ENCODE measurements around the gene SLC25A31.

Gene SLC25A31

GRCh38 chr4:127799711-127800110 is 69.5 kb downstream of the SLC25A31 start:
- no peak for DNase-seq (ENCODE audit: low read depth)
- no peak overlapping the region for H3K4me3 ChIP-seq (ENCODE audit: low read length)
- TF ChIP-seq, protein P1, sequence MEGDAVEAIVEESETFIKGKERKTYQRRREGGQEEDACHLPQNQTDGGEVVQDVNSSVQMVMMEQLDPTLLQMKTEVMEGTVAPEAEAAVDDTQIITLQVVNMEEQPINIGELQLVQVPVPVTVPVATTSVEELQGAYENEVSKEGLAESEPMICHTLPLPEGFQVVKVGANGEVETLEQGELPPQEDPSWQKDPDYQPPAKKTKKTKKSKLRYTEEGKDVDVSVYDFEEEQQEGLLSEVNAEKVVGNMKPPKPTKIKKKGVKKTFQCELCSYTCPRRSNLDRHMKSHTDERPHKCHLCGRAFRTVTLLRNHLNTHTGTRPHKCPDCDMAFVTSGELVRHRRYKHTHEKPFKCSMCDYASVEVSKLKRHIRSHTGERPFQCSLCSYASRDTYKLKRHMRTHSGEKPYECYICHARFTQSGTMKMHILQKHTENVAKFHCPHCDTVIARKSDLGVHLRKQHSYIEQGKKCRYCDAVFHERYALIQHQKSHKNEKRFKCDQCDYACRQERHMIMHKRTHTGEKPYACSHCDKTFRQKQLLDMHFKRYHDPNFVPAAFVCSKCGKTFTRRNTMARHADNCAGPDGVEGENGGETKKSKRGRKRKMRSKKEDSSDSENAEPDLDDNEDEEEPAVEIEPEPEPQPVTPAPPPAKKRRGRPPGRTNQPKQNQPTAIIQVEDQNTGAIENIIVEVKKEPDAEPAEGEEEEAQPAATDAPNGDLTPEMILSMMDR (IDR thresholded peaks at IDR 0.05; ENCODE audit: insufficient read depth, low read depth, low read length, missing control alignments): no peak

DNA sequence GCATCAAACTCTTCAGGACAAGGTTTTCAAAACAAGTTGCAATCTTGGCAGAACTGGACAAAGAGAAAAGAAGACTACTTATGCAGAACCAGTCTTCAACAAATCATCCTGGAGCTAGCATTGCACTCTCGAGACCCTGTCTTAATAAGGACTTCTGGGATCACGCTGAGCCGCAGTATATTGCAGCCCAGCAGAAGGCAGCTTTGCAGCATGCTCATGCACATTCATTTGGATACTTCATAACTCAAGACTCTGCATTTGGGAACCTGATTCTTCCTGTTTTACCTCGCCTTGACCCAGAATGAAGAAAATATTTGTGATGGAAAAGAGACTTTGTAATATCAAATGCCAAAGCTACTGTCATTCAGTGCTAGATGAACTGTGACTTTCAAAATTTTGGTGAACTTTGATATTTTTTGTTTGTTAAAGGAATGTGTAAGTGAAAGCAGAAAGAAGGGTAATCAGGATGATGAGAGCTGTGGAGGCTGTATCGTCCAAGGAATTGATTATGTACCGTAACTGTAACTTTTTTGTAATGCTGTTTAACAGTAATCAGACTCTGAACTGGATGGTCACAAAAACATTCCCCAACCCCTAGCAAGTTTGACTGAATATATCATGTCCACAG is 79.1 kb downstream of the SLC25A31 start:
- DNase-seq (ENCODE audit: low read depth): no peak
- TF ChIP-seq, protein P1 (IDR thresholded peaks at IDR 0.05; ENCODE audit: insufficient read depth, low read depth, low read length, missing control alignments): no peak
- H3K4me3 ChIP-seq (ENCODE audit: low read length): no peak overlapping the region

- TF ChIP-seq, protein P1 (IDR thresholded peaks at IDR 0.05; ENCODE audit: insufficient read depth, low read depth, low read length, missing control alignments): no peak
- no peak overlapping the region for H3K4me3 ChIP-seq (ENCODE audit: low read length)
- DNase-seq (ENCODE audit: low read depth): no peak
Measured at GRCh38 chr4:127810551-127810950, 80.4 kb downstream of the SLC25A31 start.

- TF ChIP-seq, protein P1 (IDR thresholded peaks at IDR 0.05; ENCODE audit: insufficient read depth, low read depth, low read length, missing control alignments): no peak
- no peak for DNase-seq (ENCODE audit: low read depth)
- no peak overlapping the region for H3K4me3 ChIP-seq (ENCODE audit: low read length)
Measured at GRCh38 chr4:127822430-127822829, 92.2 kb downstream of the SLC25A31 start.
